Type B pancreatic cell (in vitro differentiated cells): ENCODE data around the gene VPS13D. TPM values are rescaled to one million over a fixed set of nuclear protein-coding genes. Genes with fewer than 3 reads are reported as not detected.

ENCODE experiments used
- DNase-seq: peaks from one replicate; pipeline ENCODE4 v3.0.0; 2021; ENCODE audit warnings: mixed read lengths; ENCODE audit not compliant: unreplicated experiment; ENCODE audit errors: extremely low spot score
- H3K27ac Mint-ChIP-seq: 2 replicates; pipeline ENCODE4 v1.8.0; 2021; ENCODE audit warnings: mild to moderate bottlenecking, mixed read lengths
- H3K27me3 Mint-ChIP-seq: 2 replicates; pipeline ENCODE4 v1.8.0; 2021; ENCODE audit warnings: mixed read lengths
- H3K36me3 Mint-ChIP-seq: 2 replicates; pipeline ENCODE4 v1.8.0; 2021; ENCODE audit warnings: mixed read lengths
- H3K4me1 Mint-ChIP-seq: one replicate; pipeline ENCODE4 v1.8.0; 2021; ENCODE audit warnings: mixed read lengths; ENCODE audit not compliant: unreplicated experiment
- H3K4me3 Mint-ChIP-seq: 2 replicates; pipeline ENCODE4 v1.8.0; 2021; ENCODE audit warnings: mild to moderate bottlenecking, mixed read lengths
- H3K9me3 Mint-ChIP-seq: 2 replicates; pipeline ENCODE4 v1.8.0; 2021; ENCODE audit warnings: mixed read lengths
- total RNA-seq: library from RNA; stranded (reverse); gene quantifications from 2 replicates; pipeline ENCODE4 v1.2.1, GENCODE V29; 2021; ENCODE audit warnings: low replicate concordance
- TF ChIP-seq, protein P1 (sequence below): fragments of 200-600 bp; sonication (generic); conservative IDR thresholded peaks from 2 replicates; pipeline ENCODE4 v1.5.0; 2021; ENCODE audit warnings: antibody characterized with exemption, mild to moderate bottlenecking

Gene VPS13D
- total RNA-seq, 1 donor from 2014 or later = 43.4 TPM

DNA sequence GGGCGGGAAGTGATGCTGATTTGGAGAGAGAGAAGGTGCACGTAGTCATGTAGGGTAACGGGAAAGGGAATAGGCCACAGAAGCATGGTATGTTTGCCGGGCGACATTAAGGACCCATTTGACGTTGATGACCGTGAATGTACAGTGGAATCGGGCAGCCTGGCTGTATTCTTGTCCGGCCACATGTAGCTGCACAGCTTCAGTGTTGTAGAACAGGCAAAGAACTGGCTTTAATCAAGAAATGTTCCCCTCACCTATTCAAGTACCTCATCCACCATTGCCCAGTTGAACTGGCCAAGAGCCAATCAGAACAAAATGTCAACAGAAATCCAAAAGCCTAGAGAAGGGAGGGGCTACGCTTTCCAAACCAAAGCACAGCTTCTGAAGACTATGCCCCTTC is 283.4 kb downstream of the VPS13D start:
- Mint-ChIP-seq H3K27ac (no peak overlapping the region), H3K27me3 (no peaks in the 10 kb centered on the region), H3K4me1 (peaks cover 27% of the 10 kb centered on the region), H3K9me3 (no peaks in the 10 kb centered on the region), H3K4me3 (no peak overlapping the region), H3K36me3 (peaks cover 21% of the 10 kb centered on the region)
- TF ChIP-seq, protein P1, sequence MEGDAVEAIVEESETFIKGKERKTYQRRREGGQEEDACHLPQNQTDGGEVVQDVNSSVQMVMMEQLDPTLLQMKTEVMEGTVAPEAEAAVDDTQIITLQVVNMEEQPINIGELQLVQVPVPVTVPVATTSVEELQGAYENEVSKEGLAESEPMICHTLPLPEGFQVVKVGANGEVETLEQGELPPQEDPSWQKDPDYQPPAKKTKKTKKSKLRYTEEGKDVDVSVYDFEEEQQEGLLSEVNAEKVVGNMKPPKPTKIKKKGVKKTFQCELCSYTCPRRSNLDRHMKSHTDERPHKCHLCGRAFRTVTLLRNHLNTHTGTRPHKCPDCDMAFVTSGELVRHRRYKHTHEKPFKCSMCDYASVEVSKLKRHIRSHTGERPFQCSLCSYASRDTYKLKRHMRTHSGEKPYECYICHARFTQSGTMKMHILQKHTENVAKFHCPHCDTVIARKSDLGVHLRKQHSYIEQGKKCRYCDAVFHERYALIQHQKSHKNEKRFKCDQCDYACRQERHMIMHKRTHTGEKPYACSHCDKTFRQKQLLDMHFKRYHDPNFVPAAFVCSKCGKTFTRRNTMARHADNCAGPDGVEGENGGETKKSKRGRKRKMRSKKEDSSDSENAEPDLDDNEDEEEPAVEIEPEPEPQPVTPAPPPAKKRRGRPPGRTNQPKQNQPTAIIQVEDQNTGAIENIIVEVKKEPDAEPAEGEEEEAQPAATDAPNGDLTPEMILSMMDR = no peak
- no peak for DNase-seq

GRCh38 chr1:12514590-12514989 is 284.8 kb downstream of the VPS13D start:
- Mint-ChIP-seq H3K27ac (no peak overlapping the region), H3K36me3 (peaks cover 18% of the 10 kb centered on the region), H3K4me3 (no peak overlapping the region), H3K9me3 (no peaks in the 10 kb centered on the region), H3K27me3 (no peaks in the 10 kb centered on the region), H3K4me1 (peaks cover 32% of the 10 kb centered on the region)
- no peak for DNase-seq
- TF ChIP-seq, protein P1 = no peak

- TF ChIP-seq, protein P1 = no peak
- H3K36me3 Mint-ChIP-seq = peaks cover 18% of the 10 kb centered on the region
- H3K4me1 Mint-ChIP-seq = peaks cover 29% of the 10 kb centered on the region
- DNase-seq = no peak
- H3K27ac Mint-ChIP-seq = no peak overlapping the region
- H3K4me3 Mint-ChIP-seq = no peak overlapping the region
- no peaks in the 10 kb centered on the region for H3K9me3 Mint-ChIP-seq
- no peaks in the 10 kb centered on the region for H3K27me3 Mint-ChIP-seq
Observed at GRCh38 chr1:12515234-12515633, 285.4 kb downstream of the VPS13D start.

DNA sequence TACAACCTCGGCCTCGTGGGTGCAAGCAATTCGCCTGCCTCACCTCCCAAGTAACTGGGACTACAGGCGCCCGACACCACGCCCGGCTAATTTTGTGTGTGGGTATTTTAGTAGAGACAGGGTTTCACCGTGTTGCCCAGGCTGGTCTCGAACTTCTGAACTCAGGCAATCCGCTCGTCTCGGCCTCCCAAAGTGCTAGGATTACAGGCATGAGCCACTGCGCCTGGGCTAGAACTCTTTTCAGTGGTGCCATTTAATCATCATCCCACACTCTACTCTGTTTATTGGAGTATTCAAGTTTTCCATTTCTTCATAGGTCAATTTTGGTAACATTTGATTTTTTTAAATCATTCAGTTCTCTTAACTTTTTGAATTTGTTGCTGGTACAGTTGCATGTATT is 286.9 kb downstream of the VPS13D start:
- H3K4me1 Mint-ChIP-seq = peaks cover 20% of the 10 kb centered on the region
- DNase-seq = no peak
- no peak overlapping the region for H3K4me3 Mint-ChIP-seq
- no peaks in the 10 kb centered on the region for H3K27me3 Mint-ChIP-seq
- H3K9me3 Mint-ChIP-seq = no peaks in the 10 kb centered on the region
- TF ChIP-seq, protein P1 = no peak
- H3K36me3 Mint-ChIP-seq = peaks cover 15% of the 10 kb centered on the region
- no peak overlapping the region for H3K27ac Mint-ChIP-seq

DNA sequence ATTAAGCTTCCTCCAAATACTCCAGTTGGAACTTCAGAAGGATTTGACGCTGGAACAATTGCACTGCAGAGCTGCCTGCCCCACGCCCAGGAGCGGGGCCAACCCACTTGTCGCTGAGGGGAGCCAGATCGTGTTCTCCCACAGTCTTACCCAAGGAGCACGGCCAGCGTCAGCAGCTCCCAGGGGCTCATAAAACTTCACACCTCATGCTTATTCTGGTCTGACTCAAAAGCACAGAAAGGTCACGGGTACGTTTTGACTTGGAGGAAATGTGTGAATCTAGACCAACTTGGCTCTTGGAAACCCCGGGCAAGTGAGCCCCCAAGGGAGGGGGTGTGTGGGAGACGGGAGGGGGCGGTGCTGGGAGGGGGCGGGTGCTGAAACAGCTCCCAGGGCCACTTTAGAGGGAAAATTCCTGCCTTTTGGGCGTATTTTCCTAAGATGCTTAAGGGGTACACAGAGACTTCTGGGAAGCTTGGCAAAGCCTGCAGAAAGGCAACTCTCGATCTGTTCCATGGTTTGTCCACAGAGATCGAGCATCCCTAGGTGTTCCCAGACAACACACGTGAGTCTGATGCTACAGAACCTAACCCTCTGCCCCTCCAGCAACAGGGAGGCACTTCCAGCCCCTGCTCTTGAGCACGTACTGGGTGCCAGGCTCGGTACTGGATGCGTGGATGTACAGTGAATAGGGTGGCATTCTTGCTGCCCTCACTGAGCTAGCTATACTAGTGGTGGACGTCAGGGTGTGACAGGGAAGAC is 289.3 kb downstream of the VPS13D start:
- Mint-ChIP-seq H3K9me3 (no peaks in the 10 kb centered on the region), H3K27me3 (no peaks in the 10 kb centered on the region), H3K4me1 (peaks cover 18% of the 10 kb centered on the region), H3K36me3 (peaks cover 11% of the 10 kb centered on the region), H3K4me3 (no peak overlapping the region), H3K27ac (peak overlapping the region; percentile 25)
- no peak for DNase-seq
- TF ChIP-seq, protein P1 = no peak
